K562 (cell line): ENCODE measurements around the gene CITED2.
A peak's percentile ranks its signal among the peaks of the same experiment; 100 is the strongest.

Experiments
- MAX ChIP-seq: sonication (generic); formaldehyde crosslinking; IDR thresholded peaks from 2 replicates; pipeline ENCODE4 v1.9.0; 2022; ENCODE audit warnings: mild to moderate bottlenecking, missing genetic modification reagents
- NBN ChIP-seq: fragments of 450-650 bp; IDR thresholded peaks from 2 replicates; pipeline ENCODE4 v1.6.1; 2016; ENCODE audit warnings: low read depth, mild to moderate bottlenecking
- ZBTB17 ChIP-seq: fragments of 450-650 bp; formaldehyde crosslinking; IDR thresholded peaks from 2 replicates; pipeline ENCODE4 v1.4.0; 2020; ENCODE audit warnings: mild to moderate bottlenecking
- ZNF263 ChIP-seq: sonication (generic); formaldehyde crosslinking; IDR thresholded peaks from 2 replicates; pipeline ENCODE4 v1.8.0; 2022; ENCODE audit warnings: mild to moderate bottlenecking, missing genetic modification reagents, borderline replicate concordance
- TF ChIP-seq, protein P1 (sequence below), 2 experiments: fragments of 450-650 bp in 1 of 2; sonication (generic) in 1 of 2; formaldehyde crosslinking in 1 of 2; IDR thresholded peaks in 1 of 2; conservative IDR thresholded peaks in 1 of 2; 2 replicates each; pipeline versions ENCODE4 v1.6.1 to v1.8.1; 2016 to 2023; ENCODE audit warnings: mild to moderate bottlenecking in 2 of 2, moderate library complexity in 2 of 2, inconsistent platforms in 1 of 2, missing genetic modification reagents in 1 of 2

DNA sequence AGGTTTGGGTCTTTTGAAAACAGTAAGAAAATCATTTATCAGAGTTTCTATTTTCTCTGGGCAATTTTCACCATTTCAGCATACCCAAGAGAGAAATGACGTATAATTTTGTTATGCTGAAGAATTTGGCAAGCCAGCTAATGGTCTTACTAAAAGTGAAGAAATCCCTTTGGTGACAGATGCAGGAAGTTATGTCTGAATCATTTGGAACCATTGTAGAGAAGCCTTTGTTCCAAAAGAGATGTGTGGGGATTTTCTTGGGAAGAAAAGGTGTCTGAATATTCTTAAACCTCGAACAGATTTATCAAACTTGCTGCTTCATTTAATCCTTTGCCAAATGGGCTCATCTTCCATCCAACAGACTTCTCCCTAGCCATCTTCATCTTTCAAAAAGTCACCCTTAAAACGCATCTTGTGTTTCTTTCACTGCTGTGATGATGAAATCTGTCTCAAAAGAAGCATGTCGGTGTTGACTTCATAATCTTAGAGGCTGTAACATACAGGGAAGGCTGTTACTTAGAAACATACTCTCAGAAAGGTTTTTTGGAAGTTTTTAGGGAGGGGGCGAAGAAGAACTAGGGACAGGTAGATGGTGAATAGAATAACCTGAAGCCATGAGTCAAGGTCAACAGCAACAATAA is 39.5 kb downstream of the CITED2 start:
- TF ChIP-seq ZNF263, result no peak
- TF ChIP-seq MAX (CRISPR knock-in tag), result no peak
- TF ChIP-seq, protein P1, sequence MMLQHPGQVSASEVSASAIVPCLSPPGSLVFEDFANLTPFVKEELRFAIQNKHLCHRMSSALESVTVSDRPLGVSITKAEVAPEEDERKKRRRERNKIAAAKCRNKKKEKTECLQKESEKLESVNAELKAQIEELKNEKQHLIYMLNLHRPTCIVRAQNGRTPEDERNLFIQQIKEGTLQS (IDR thresholded peaks at IDR 0.05), result peak; percentile 59
- TF ChIP-seq, protein P1 (CRISPR knock-in tag; conservative IDR thresholded peaks at IDR 0.05), result no peak
- TF ChIP-seq NBN, result no peak
- TF ChIP-seq ZBTB17 (CRISPR knock-in tag), result no peak
